Measurements from ENCODE around the gene KCTD7. TPM values are rescaled to one million over a fixed set of nuclear protein-coding genes. Genes with fewer than 3 reads are reported as not detected.
"Not testable (repeated sequence)": the region's sequence is repeated elsewhere in the genome, so short reads cannot be mapped to it uniquely, and the experiment has no call there.

The KCTD7 gene
- total and polyA plus RNA-seq, 4 donors, result 10.8 to 24.4 (median 13.1) TPM

- ATAC-seq (ENCODE audit: low FRiP score); H3K27ac ChIP-seq (ENCODE audit: low read depth in 1 of 2, low read length in 2 of 2); H3K27me3 ChIP-seq (ENCODE audit: control insufficient read depth in 1 of 2, insufficient read depth in 2 of 2, low read length in 1 of 2); H3K4me1 ChIP-seq (ENCODE audit: control insufficient read depth in 1 of 2, insufficient read depth in 2 of 2, low read length in 2 of 2); H3K9me3 ChIP-seq (ENCODE audit: control insufficient read depth, low read length); H3K4me3 ChIP-seq (ENCODE audit: low read length in 2 of 2); H3K36me3 ChIP-seq (ENCODE audit: control insufficient read depth in 1 of 2, insufficient read depth in 2 of 2, low read length in 1 of 2); DNase-seq: not testable (repeated sequence)
- 42 to 44% methylated on average over 11 of the region's 11 CpGs for WGBS, 2 donors
- intact Hi-C loops (cut with DNase I), result loop anchor here (2.0 to 10.0 kb wide), 2 partner anchors 38 to 404 kb away; partner anchors contain the start of genes KCTD7 (in 1 of the 2), SBDS (in 1 of the 2) and TYW1 (in 1 of the 2)
These were observed 38.2 kb upstream of the KCTD7 start for GRCh38 chr7:66590302-66591057.

GRCh38 chr7:66591058-66591798 lies 37.5 kb upstream of the KCTD7 start:
- H3K36me3 ChIP-seq (ENCODE audit: control insufficient read depth in 1 of 2, insufficient read depth in 2 of 2, low read length in 1 of 2); H3K4me1 ChIP-seq (ENCODE audit: control insufficient read depth in 1 of 2, insufficient read depth in 2 of 2, low read length in 2 of 2); H3K27me3 ChIP-seq (ENCODE audit: control insufficient read depth in 1 of 2, insufficient read depth in 2 of 2, low read length in 1 of 2); H3K9me3 ChIP-seq (ENCODE audit: control insufficient read depth, low read length): not testable (repeated sequence)
- Histone ChIP-seq H3K4me3 (ENCODE audit: low read length in 2 of 2) (peak overlapping the region; percentile 72 to 79), H3K27ac (ENCODE audit: low read depth in 1 of 2, low read length in 2 of 2) (peak overlapping the region; percentile 65 to 89)
- WGBS, 2 donors, result 1% methylated on average over 35 of the region's 35 CpGs
- DNase-seq (peak in 1 of 2 donors; percentile 49), ATAC-seq (ENCODE audit: low FRiP score) (peak; percentile 57)
- intact Hi-C loops (cut with DNase I), result loop anchor here (2.0 to 10.0 kb wide), 2 partner anchors 38 to 404 kb away; partner anchors contain the start of genes KCTD7 (in 1 of the 2), SBDS (in 1 of the 2) and TYW1 (in 1 of the 2)

- intact Hi-C loops (cut with DNase I), result loop anchor here (1.0 to 10.0 kb wide), 3 partner anchors 36 to 403 kb away; partner anchors contain the start of genes KCTD7 (in 2 of the 2), SBDS (in 1 of the 2) and TYW1 (in 1 of the 2)
- H3K4me1 ChIP-seq (ENCODE audit: control insufficient read depth in 1 of 2, insufficient read depth in 2 of 2, low read length in 2 of 2), result no peaks in the 10 kb centered on the region
These were observed 36.7 kb upstream of the KCTD7 start for GRCh38 chr7:66591799-66592596.

GRCh38 chr7:66592597-66593146 lies 36.0 kb upstream of the KCTD7 start:
- H3K9me3 ChIP-seq (ENCODE audit: control insufficient read depth, low read length); DNase-seq; H3K36me3 ChIP-seq (ENCODE audit: control insufficient read depth in 1 of 2, insufficient read depth in 2 of 2, low read length in 1 of 2); ATAC-seq (ENCODE audit: low FRiP score); H3K27me3 ChIP-seq (ENCODE audit: control insufficient read depth in 1 of 2, insufficient read depth in 2 of 2, low read length in 1 of 2); H3K4me1 ChIP-seq (ENCODE audit: control insufficient read depth in 1 of 2, insufficient read depth in 2 of 2, low read length in 2 of 2): not testable (repeated sequence)
- intact Hi-C loops (cut with DNase I), result loop anchor here in 1 of 2 donors (1.0 to 10.0 kb wide), 2 partner anchors 36 to 402 kb away; partner anchors contain the start of genes KCTD7, SBDS and TYW1
- WGBS, 2 donors, result 21 to 24% methylated on average over 4 of the region's 4 CpGs
- H3K4me3 ChIP-seq (ENCODE audit: low read length in 2 of 2), result peak overlapping the region in 1 of 2 donors; percentile 79
- peak overlapping the region in 1 of 2 donors; percentile 64 for H3K27ac ChIP-seq (ENCODE audit: low read depth in 1 of 2, low read length in 2 of 2)

More at GRCh38 chr7:66591799-66592596, 36.7 kb upstream of the KCTD7 start:
- ATAC-seq (ENCODE audit: low FRiP score), result peak; percentile 95
- Histone ChIP-seq H3K9me3 (ENCODE audit: control insufficient read depth, low read length) (no peaks in the 10 kb centered on the region), H3K36me3 (ENCODE audit: control insufficient read depth in 1 of 2, insufficient read depth in 2 of 2, low read length in 1 of 2) (no peaks in the 10 kb centered on the region), H3K4me3 (ENCODE audit: low read length in 2 of 2) (peak overlapping the region; percentile 72 to 79), H3K27ac (ENCODE audit: low read depth in 1 of 2, low read length in 2 of 2) (peak overlapping the region; percentile 65 to 89), H3K27me3 (ENCODE audit: control insufficient read depth in 1 of 2, insufficient read depth in 2 of 2, low read length in 1 of 2) (no peaks in the 10 kb centered on the region)
- peak; percentile 95 to 98 for DNase-seq
- WGBS, 2 donors, result 0% methylated on average over 64 to 83 of the region's 83 CpGs

- WGBS, 2 donors, result 92 to 95% methylated on average over 8 of the region's 8 CpGs
- intact Hi-C loops (cut with DNase I), result loop anchor here in 1 of 2 donors (10.0 kb wide), 1 partner anchor 401 kb away; the partner anchor contains the start of genes SBDS and TYW1
- not testable (repeated sequence) for H3K4me3 ChIP-seq (ENCODE audit: low read length in 2 of 2); DNase-seq; H3K27me3 ChIP-seq (ENCODE audit: control insufficient read depth in 1 of 2, insufficient read depth in 2 of 2, low read length in 1 of 2); ATAC-seq (ENCODE audit: low FRiP score); H3K4me1 ChIP-seq (ENCODE audit: control insufficient read depth in 1 of 2, insufficient read depth in 2 of 2, low read length in 2 of 2); H3K9me3 ChIP-seq (ENCODE audit: control insufficient read depth, low read length); H3K27ac ChIP-seq (ENCODE audit: low read depth in 1 of 2, low read length in 2 of 2); H3K36me3 ChIP-seq (ENCODE audit: control insufficient read depth in 1 of 2, insufficient read depth in 2 of 2, low read length in 1 of 2)
These were observed 34.6 kb upstream of the KCTD7 start for GRCh38 chr7:66594082-66594481.

GRCh38 chr7:66597461-66597860 lies 31.2 kb upstream of the KCTD7 start:
- no peak for DNase-seq
- Histone ChIP-seq H3K36me3 (ENCODE audit: control insufficient read depth in 1 of 2, insufficient read depth in 2 of 2, low read length in 1 of 2) (no peaks in the 10 kb centered on the region), H3K27me3 (ENCODE audit: control insufficient read depth in 1 of 2, insufficient read depth in 2 of 2, low read length in 1 of 2) (no peaks in the 10 kb centered on the region), H3K9me3 (ENCODE audit: control insufficient read depth, low read length) (no peaks in the 10 kb centered on the region), H3K27ac (ENCODE audit: low read depth in 1 of 2, low read length in 2 of 2) (no peak overlapping the region), H3K4me1 (ENCODE audit: control insufficient read depth in 1 of 2, insufficient read depth in 2 of 2, low read length in 2 of 2) (no peaks in the 10 kb centered on the region), H3K4me3 (ENCODE audit: low read length in 2 of 2) (no peak overlapping the region)
- 58 to 68% methylated on average over 2 of the region's 2 CpGs for WGBS, 2 donors
- intact Hi-C loops (cut with DNase I), result loop anchor here in 1 of 2 donors (10.0 kb wide), 1 partner anchor 397 kb away; the partner anchor contains the start of genes SBDS and TYW1
- no peak for ATAC-seq (ENCODE audit: low FRiP score)

- H3K36me3 ChIP-seq (ENCODE audit: control insufficient read depth in 1 of 2, insufficient read depth in 2 of 2, low read length in 1 of 2), result no peaks in the 10 kb centered on the region
- H3K27me3 ChIP-seq (ENCODE audit: control insufficient read depth in 1 of 2, insufficient read depth in 2 of 2, low read length in 1 of 2), result no peaks in the 10 kb centered on the region
- intact Hi-C loops (cut with DNase I), result no loop called here
- no peak overlapping the region for H3K27ac ChIP-seq (ENCODE audit: low read depth in 1 of 2, low read length in 2 of 2)
- 84 to 90% methylated on average over 3 of the region's 3 CpGs for WGBS, 2 donors
- H3K4me1 ChIP-seq (ENCODE audit: control insufficient read depth in 1 of 2, insufficient read depth in 2 of 2, low read length in 2 of 2), result no peaks in the 10 kb centered on the region
- H3K9me3 ChIP-seq (ENCODE audit: control insufficient read depth, low read length), result no peaks in the 10 kb centered on the region
- no peak for DNase-seq
- H3K4me3 ChIP-seq (ENCODE audit: low read length in 2 of 2), result no peak overlapping the region
- ATAC-seq (ENCODE audit: low FRiP score), result no peak
These were observed 26.5 kb upstream of the KCTD7 start for GRCh38 chr7:66602159-66602558.

GRCh38 chr7:66604198-66604597 lies 24.5 kb upstream of the KCTD7 start:
- H3K27ac ChIP-seq (ENCODE audit: low read depth in 1 of 2, low read length in 2 of 2), result no peak overlapping the region
- H3K4me3 ChIP-seq (ENCODE audit: low read length in 2 of 2), result no peak overlapping the region
- DNase-seq (no peak), ATAC-seq (ENCODE audit: low FRiP score) (no peak)
- intact Hi-C loops (cut with DNase I), result no loop called here
- H3K36me3 ChIP-seq (ENCODE audit: control insufficient read depth in 1 of 2, insufficient read depth in 2 of 2, low read length in 1 of 2), result no peaks in the 10 kb centered on the region
- H3K27me3 ChIP-seq (ENCODE audit: control insufficient read depth in 1 of 2, insufficient read depth in 2 of 2, low read length in 1 of 2), result no peaks in the 10 kb centered on the region
- no peaks in the 10 kb centered on the region for H3K9me3 ChIP-seq (ENCODE audit: control insufficient read depth, low read length)
- H3K4me1 ChIP-seq (ENCODE audit: control insufficient read depth in 1 of 2, insufficient read depth in 2 of 2, low read length in 2 of 2), result no peaks in the 10 kb centered on the region
- WGBS, 2 donors, result 100% methylated on average over 1 of the region's 1 CpG

All from aorta (tissue), 5 donors.